ENCODE measurements around the gene CHSY1.

Gene CHSY1

GRCh38 chr15:101138086-101138660 is 113.7 kb downstream of the CHSY1 start:
- no peak for DNase-seq
- H3K27ac ChIP-seq, result no peak overlapping the region

GRCh38 chr15:101137312-101137940 is 114.4 kb downstream of the CHSY1 start:
- H3K27ac ChIP-seq, result no peak overlapping the region
- H3K36me3 ChIP-seq, result no peaks in the 10 kb centered on the region
- intact Hi-C loops (cut with DNase I; ENCODE audit: low total_unique reads), result no loop called here
- no peaks in the 10 kb centered on the region for H3K4me1 ChIP-seq
- DNase-seq, result no peak
- H3K4me3 ChIP-seq, result no peak overlapping the region
- no peaks in the 10 kb centered on the region for H3K9me3 ChIP-seq
- TF ChIP-seq, protein P1, sequence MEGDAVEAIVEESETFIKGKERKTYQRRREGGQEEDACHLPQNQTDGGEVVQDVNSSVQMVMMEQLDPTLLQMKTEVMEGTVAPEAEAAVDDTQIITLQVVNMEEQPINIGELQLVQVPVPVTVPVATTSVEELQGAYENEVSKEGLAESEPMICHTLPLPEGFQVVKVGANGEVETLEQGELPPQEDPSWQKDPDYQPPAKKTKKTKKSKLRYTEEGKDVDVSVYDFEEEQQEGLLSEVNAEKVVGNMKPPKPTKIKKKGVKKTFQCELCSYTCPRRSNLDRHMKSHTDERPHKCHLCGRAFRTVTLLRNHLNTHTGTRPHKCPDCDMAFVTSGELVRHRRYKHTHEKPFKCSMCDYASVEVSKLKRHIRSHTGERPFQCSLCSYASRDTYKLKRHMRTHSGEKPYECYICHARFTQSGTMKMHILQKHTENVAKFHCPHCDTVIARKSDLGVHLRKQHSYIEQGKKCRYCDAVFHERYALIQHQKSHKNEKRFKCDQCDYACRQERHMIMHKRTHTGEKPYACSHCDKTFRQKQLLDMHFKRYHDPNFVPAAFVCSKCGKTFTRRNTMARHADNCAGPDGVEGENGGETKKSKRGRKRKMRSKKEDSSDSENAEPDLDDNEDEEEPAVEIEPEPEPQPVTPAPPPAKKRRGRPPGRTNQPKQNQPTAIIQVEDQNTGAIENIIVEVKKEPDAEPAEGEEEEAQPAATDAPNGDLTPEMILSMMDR (IDR thresholded peaks at IDR 0.05), result no peak
- H3K27me3 ChIP-seq, result no peaks in the 10 kb centered on the region

More at GRCh38 chr15:101138086-101138660, 113.7 kb downstream of the CHSY1 start:
- no peaks in the 10 kb centered on the region for H3K9me3 ChIP-seq
- no peaks in the 10 kb centered on the region for H3K36me3 ChIP-seq
- intact Hi-C loops (cut with DNase I; ENCODE audit: low total_unique reads), result no loop called here
- H3K4me3 ChIP-seq, result no peak overlapping the region
- H3K27me3 ChIP-seq, result no peaks in the 10 kb centered on the region
- no peaks in the 10 kb centered on the region for H3K4me1 ChIP-seq
- TF ChIP-seq, protein P1 (IDR thresholded peaks at IDR 0.05), result no peak

DNA sequence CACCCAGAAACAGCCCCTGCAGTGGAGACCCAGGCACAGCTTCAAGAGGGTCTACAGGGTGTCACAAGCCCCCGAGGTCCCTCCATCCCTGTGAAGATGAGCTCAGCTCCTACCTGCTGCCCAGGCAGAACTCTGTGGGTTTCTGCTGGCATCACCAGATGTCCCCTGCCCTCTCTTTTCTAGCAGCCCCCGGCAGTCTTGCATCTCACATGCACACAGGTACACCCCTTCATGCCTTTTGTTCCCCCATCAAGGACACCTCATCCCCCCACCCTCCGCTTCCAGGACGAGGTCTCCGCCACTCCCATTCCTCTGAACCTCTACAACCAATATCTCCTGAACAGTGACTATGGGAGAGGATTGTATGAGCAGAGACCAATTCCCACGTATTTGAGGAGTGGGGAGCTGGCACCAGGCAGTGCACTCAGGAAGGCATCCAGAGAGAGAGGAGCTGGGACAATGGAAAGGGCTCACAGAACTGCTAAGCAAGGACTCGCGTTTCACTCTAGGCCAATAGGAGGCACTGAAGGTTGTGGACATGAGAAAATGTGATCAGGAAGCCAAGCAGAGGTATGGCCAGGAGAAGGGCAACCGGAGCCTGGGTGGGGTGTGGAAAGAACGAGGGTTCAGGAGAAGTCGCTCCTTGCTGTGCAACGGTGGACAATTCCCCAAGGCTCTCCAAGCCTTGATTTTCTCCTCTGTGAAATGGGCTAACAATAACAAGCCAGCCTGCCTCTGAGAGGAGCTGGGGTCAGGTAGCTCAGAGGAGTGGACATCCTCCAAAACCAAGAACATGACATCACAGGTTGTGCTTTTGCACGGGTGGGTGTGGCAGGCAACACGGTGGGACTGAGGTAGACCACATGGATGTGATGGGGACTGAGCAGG is 115.2 kb downstream of the CHSY1 start:
- TF ChIP-seq, protein P1 (IDR thresholded peaks at IDR 0.05), result no peak
- no peak overlapping the region for H3K27ac ChIP-seq
- H3K36me3 ChIP-seq, result no peaks in the 10 kb centered on the region
- no peaks in the 10 kb centered on the region for H3K9me3 ChIP-seq
- no peaks in the 10 kb centered on the region for H3K4me1 ChIP-seq
- no peaks in the 10 kb centered on the region for H3K27me3 ChIP-seq
- intact Hi-C loops (cut with DNase I; ENCODE audit: low total_unique reads), result no loop called here
- H3K4me3 ChIP-seq, result no peak overlapping the region
- DNase-seq, result no peak

GRCh38 chr15:101135532-101136166 is 116.2 kb downstream of the CHSY1 start:
- intact Hi-C loops (cut with DNase I; ENCODE audit: low total_unique reads), result no loop called here

DNA sequence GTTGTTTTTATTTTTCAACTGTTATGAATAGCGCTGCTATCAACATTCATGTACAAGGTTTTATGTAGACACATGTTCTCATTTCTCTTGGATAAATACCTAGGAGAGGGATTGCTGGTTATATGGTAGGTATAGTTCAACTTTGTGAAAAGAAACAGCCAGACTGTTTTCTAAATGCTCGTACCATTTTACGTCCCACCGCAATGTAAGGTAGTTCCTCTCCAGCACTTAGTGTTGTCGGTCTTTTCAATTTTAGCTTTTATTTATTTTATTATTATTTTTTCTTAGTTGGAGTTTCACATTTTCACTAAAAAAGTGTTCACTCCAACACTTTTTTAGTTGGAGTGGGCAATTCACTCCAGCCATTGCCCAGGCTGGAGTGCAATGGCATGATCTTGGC is 117.1 kb downstream of the CHSY1 start:
- no peaks in the 10 kb centered on the region for H3K9me3 ChIP-seq
- TF ChIP-seq, protein P1 (IDR thresholded peaks at IDR 0.05), result no peak
- no peaks in the 10 kb centered on the region for H3K36me3 ChIP-seq
- intact Hi-C loops (cut with DNase I; ENCODE audit: low total_unique reads), result no loop called here
- H3K4me3 ChIP-seq, result no peak overlapping the region
- H3K27me3 ChIP-seq, result no peaks in the 10 kb centered on the region
- H3K27ac ChIP-seq, result no peak overlapping the region
- no peaks in the 10 kb centered on the region for H3K4me1 ChIP-seq
- no peak for DNase-seq

More at GRCh38 chr15:101135532-101136166, 116.2 kb downstream of the CHSY1 start:
- TF ChIP-seq, protein P1 (IDR thresholded peaks at IDR 0.05), result no peak
- Histone ChIP-seq H3K36me3 (no peaks in the 10 kb centered on the region), H3K4me3 (no peak overlapping the region), H3K27me3 (no peaks in the 10 kb centered on the region), H3K27ac (no peak overlapping the region), H3K9me3 (no peaks in the 10 kb centered on the region), H3K4me1 (no peaks in the 10 kb centered on the region)
- no peak for DNase-seq
